ENCODE measurements around the gene ST3GAL5.
"Not testable (repeated sequence)": the region's sequence is repeated elsewhere in the genome, so short reads cannot be mapped to it uniquely, and the experiment has no call there.

ST3GAL5 gene

DNA sequence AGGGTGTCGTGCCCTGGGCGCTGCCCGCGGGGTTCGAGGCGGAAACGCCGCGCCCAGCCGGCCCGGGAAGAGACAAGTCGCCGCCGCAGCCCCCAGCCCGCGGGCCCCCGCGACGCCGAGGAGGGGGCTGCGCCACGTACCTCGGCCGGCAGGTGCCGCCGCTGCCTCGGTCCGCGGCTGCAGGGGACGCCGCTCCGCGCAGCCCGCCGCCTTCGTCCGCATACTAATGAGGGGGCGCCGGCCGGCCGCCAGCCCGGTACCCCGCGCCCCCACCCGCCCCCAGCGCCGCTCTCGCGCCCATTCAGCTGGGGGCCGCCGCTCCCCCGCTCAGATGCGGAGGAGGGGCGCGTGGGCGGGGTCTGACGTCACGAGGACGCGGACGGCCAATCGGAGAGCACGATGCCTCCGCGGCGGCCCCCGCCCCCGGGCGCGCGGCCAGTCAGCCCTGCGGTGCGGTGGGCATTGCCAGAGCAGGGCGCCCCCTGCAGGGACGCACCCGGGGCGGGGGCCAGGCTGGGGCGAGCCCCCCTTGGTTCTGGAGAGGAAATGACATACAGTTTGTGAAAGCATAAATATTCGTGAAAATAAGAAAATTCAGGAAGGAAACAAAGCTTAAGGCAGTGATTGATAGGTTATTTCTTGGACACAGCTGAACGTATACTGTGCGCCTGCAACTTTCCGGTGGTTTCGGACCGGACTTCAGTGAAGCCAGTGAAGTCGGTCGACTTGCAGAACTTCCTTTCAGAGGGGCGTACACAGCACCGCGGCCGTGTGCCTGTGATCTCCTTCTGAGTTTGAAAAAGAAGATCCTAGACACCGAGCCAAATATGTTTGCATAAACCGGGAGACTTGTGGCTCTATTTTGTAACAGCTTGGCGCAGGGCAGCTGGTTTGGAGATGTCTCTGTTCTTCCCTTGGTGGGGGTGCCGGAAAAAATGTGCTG lies at the start of gene ST3GAL5:
TSS of gene ST3GAL5 (minus strand) at position 307 of the 943 bp plus-strand sequence. CDS start at position 222, 85 bp downstream.
- H3K27me3 ChIP-seq (ENCODE audit: low read depth) = no peaks in the 10 kb centered on the region
- peak; percentile 72 to 93 for DNase-seq (ENCODE audit: low spot score in 2 of 2)
- H3K4me1 ChIP-seq = peaks cover 12% of the 10 kb centered on the region
- H3K4me3 ChIP-seq = peak within 1 kb of the TSS; percentile 55
- H3K36me3 ChIP-seq (replicated peaks) = no peaks in the 10 kb centered on the region
- H3K9me3 ChIP-seq = no peaks in the 10 kb centered on the region
- in situ Hi-C loops (cut with MboI; ENCODE audit: low sequenced_read_pairs) = no loop called here

- Histone ChIP-seq H3K4me1 (no peaks in the 10 kb centered on the region), H3K9me3 (peaks cover 2% of the 10 kb centered on the region; the same call in 1 of the 2 replicates), H3K4me3 (no peak overlapping the region), H3K36me3 (replicated peaks) (no peaks in the 10 kb centered on the region), H3K27me3 (ENCODE audit: low read depth) (no peaks in the 10 kb centered on the region)
- no peak for DNase-seq (ENCODE audit: low spot score in 2 of 2)
- in situ Hi-C loops (cut with MboI; ENCODE audit: low sequenced_read_pairs) = no loop called here
Measured at GRCh38 chr2:85938456-85938855, 49.7 kb upstream of the ST3GAL5 start.

DNA sequence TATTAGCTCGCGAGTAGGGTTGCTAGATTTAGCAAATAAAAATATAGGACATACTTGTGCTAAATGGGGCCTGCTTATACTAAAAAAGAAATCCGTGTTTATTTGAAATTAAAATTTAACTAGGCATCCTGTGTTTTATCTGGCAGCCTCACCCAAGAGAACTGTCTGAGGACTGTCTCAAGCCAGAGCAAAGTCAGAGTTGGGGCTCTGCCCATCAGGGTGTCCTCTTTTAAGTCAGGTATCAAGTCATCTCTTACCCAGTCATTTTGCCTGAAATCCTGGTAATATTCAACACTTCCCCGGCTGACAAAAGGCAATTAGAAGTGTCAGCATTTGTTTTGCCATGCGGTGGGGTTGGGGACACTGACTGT lies 48.3 kb upstream of the ST3GAL5 start:
- H3K4me3 ChIP-seq = no peak overlapping the region
- no peaks in the 10 kb centered on the region for H3K4me1 ChIP-seq
- no peak for DNase-seq (ENCODE audit: low spot score in 2 of 2)
- H3K36me3 ChIP-seq (replicated peaks) = no peaks in the 10 kb centered on the region
- H3K9me3 ChIP-seq = 0 out of 2 replicates have a peak, but pooled peaks cover 2% of the 10 kb centered on the region
- in situ Hi-C loops (cut with MboI; ENCODE audit: low sequenced_read_pairs) = no loop called here
- peaks cover 4% of the 10 kb centered on the region; the same call in 1 of the 2 replicates for H3K27me3 ChIP-seq (ENCODE audit: low read depth)

DNA sequence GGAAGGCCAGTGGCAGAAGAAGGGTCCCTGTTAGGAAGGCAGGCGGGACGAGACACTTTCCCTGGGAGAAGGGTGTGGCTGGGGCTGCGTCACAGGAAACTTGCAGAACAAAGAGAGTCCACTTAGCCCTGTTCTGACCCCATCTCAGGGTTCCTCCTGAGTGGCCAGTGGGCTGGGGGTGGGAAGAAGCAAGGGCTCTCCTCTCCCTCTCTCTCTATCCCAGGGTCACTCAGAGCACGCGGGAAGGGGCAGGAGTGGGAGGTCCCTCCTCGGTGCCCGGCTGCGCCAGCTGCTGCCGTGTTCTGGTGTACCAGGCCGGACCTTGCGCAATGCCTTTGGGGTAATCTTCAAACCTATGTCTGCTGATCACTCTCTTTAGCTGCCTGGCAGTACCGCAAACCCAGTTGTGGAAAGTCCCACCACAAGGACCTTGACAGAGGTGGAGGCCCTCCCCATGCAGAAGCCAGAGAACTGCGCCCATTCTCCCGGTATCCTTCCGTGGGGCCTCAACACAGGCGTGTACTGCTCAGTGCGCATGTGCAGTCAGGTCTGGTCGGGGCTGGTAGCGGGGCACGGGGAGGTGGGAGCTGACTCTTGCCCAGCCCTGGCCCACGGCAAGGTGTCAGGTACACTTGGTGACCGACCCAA lies 47.8 kb upstream of the ST3GAL5 start:
- DNase-seq (ENCODE audit: low spot score in 2 of 2) = no peak
- H3K27me3 ChIP-seq (ENCODE audit: low read depth) = peaks cover 5% of the 10 kb centered on the region; the same call in 1 of the 2 replicates
- H3K4me3 ChIP-seq = no peak overlapping the region
- H3K9me3 ChIP-seq = 0 out of 2 replicates have a peak, but pooled peaks cover 2% of the 10 kb centered on the region
- in situ Hi-C loops (cut with MboI; ENCODE audit: low sequenced_read_pairs) = no loop called here
- H3K4me1 ChIP-seq = no peaks in the 10 kb centered on the region
- H3K36me3 ChIP-seq (replicated peaks) = no peaks in the 10 kb centered on the region

GRCh38 chr2:85935746-85936208 lies 47.0 kb upstream of the ST3GAL5 start:
- no peaks in the 10 kb centered on the region for H3K36me3 ChIP-seq (replicated peaks)
- H3K4me1 ChIP-seq = no peaks in the 10 kb centered on the region
- peaks cover 5% of the 10 kb centered on the region; the same call in 1 of the 2 replicates for H3K27me3 ChIP-seq (ENCODE audit: low read depth)
- no peaks in the 10 kb centered on the region for H3K9me3 ChIP-seq
- in situ Hi-C loops (cut with MboI; ENCODE audit: low sequenced_read_pairs) = no loop called here
- no peak for DNase-seq (ENCODE audit: low spot score in 2 of 2)
- H3K4me3 ChIP-seq = no peak overlapping the region

- Histone ChIP-seq H3K4me1 (no peaks in the 10 kb centered on the region), H3K4me3 (no peak overlapping the region), H3K27me3 (ENCODE audit: low read depth) (peaks cover 5% of the 10 kb centered on the region; the same call in 1 of the 2 replicates), H3K36me3 (replicated peaks) (no peaks in the 10 kb centered on the region), H3K9me3 (no peaks in the 10 kb centered on the region)
- no peak for DNase-seq (ENCODE audit: low spot score in 2 of 2)
- in situ Hi-C loops (cut with MboI; ENCODE audit: low sequenced_read_pairs) = no loop called here
Measured at GRCh38 chr2:85935170-85935745, 46.5 kb upstream of the ST3GAL5 start.

GRCh38 chr2:85933753-85934594 lies 45.2 kb upstream of the ST3GAL5 start:
- DNase-seq (ENCODE audit: low spot score in 2 of 2) = no peak
- Histone ChIP-seq H3K36me3 (replicated peaks) (no peaks in the 10 kb centered on the region), H3K4me3 (no peak overlapping the region), H3K9me3 (no peaks in the 10 kb centered on the region), H3K27me3 (ENCODE audit: low read depth) (peaks cover 5% of the 10 kb centered on the region; the same call in 1 of the 2 replicates), H3K4me1 (no peaks in the 10 kb centered on the region)
- in situ Hi-C loops (cut with MboI; ENCODE audit: low sequenced_read_pairs) = no loop called here

DNA sequence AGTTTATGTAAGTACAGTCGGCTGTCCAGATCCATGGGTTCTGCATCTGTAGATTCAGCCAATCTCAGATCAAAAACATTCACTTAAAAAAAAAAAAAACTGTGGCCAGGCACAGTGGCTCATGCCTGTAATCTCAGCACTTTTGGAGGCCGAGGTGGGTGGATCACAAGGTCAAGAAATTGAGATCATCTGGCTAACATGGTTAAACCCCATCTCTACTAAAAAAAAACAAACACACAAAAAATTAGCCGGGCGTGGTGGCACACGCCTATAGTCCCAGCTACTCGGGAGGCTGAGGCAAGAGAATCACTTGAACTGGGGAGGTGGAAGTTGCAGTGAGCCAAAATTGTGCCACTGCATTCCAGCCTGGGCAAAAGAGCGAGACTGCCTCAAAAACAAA lies 42.4 kb upstream of the ST3GAL5 start:
- H3K9me3 ChIP-seq; H3K27me3 ChIP-seq (ENCODE audit: low read depth); in situ Hi-C loops (cut with MboI; ENCODE audit: low sequenced_read_pairs): not testable (repeated sequence)

GRCh38 chr2:85930129-85931124 lies 41.6 kb upstream of the ST3GAL5 start:
- Histone ChIP-seq H3K36me3 (replicated peaks) (no peaks in the 10 kb centered on the region), H3K27me3 (ENCODE audit: low read depth) (peaks cover 5% of the 10 kb centered on the region; the same call in 1 of the 2 replicates), H3K9me3 (no peaks in the 10 kb centered on the region), H3K4me3 (no peak overlapping the region), H3K4me1 (no peaks in the 10 kb centered on the region)
- DNase-seq (ENCODE audit: low spot score in 2 of 2) = no peak
- in situ Hi-C loops (cut with MboI; ENCODE audit: low sequenced_read_pairs) = no loop called here

More for the DNA sequence above, 42.4 kb upstream of the ST3GAL5 start:
- H3K4me3 ChIP-seq; H3K36me3 ChIP-seq (replicated peaks); DNase-seq (ENCODE audit: low spot score in 2 of 2); H3K4me1 ChIP-seq: not testable (repeated sequence)

- H3K9me3 ChIP-seq = no peaks in the 10 kb centered on the region
- in situ Hi-C loops (cut with MboI; ENCODE audit: low sequenced_read_pairs) = no loop called here
- H3K4me1 ChIP-seq = no peaks in the 10 kb centered on the region
- peaks cover 5% of the 10 kb centered on the region; the same call in 1 of the 2 replicates for H3K27me3 ChIP-seq (ENCODE audit: low read depth)
- H3K36me3 ChIP-seq (replicated peaks) = no peaks in the 10 kb centered on the region
- DNase-seq (ENCODE audit: low spot score in 2 of 2) = no peak
- H3K4me3 ChIP-seq = no peak overlapping the region
Measured at GRCh38 chr2:85929096-85930050, 40.6 kb upstream of the ST3GAL5 start.

- Histone ChIP-seq H3K36me3 (replicated peaks) (no peaks in the 10 kb centered on the region), H3K4me3 (no peak overlapping the region), H3K4me1 (no peaks in the 10 kb centered on the region), H3K27me3 (ENCODE audit: low read depth) (peaks cover 2% of the 10 kb centered on the region; the same call in 1 of the 2 replicates), H3K9me3 (no peaks in the 10 kb centered on the region)
- DNase-seq (ENCODE audit: low spot score in 2 of 2) = no peak
- in situ Hi-C loops (cut with MboI; ENCODE audit: low sequenced_read_pairs) = no loop called here
Measured at GRCh38 chr2:85926931-85927661, 38.3 kb upstream of the ST3GAL5 start.

Measured in HAP-1 (cell line).